Measurements from ENCODE around the gene UBE2R2.
"Not testable (repeated sequence)": the region's sequence is repeated elsewhere in the genome, so short reads cannot be mapped to it uniquely, and the experiment has no call there.

DNA sequence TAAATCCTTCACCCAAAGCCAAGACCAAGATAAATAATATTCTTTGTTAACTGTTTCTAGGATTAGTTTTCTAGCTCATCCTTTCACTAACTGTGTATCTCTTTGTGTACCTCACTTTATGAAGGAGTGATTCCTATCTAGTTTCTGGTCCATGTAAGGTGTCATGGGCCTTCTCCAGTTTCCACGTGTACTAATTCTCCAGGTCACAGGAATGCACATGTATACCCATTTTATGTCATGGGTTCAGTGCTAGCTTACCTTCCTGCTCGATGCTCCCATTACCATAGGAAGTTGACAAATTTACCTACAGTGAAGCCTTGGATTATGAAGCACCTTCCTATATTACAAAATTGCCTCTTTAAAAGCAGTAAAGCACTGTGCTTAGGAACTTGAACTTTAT, 27.5 kb upstream of the UBE2R2 start:
- not testable (repeated sequence) for TF ChIP-seq YY1 (IDR thresholded peaks at IDR 0.05; ENCODE audit: insufficient read depth, insufficient read length); ZNF274 (IDR thresholded peaks at IDR 0.05; ENCODE audit: low read depth, low read length); SUZ12 (IDR thresholded peaks at IDR 0.05; ENCODE audit: extremely low read depth, insufficient read depth, insufficient read length)
